NB4 (cell line): ENCODE measurements around the gene ZSCAN9.

Experiments used
- DNase-seq: peaks from one replicate; pipeline ENCODE4 v3.0.0; 2010; ENCODE audit warnings: low read depth
- H3K4me3 ChIP-seq: one replicate; pipeline ENCODE4 v1.5.1; 2011; ENCODE audit warnings: mild to moderate bottlenecking, low read depth, low read length, moderate library complexity
- CTCF ChIP-seq: IDR thresholded peaks from one replicate; pipeline ENCODE4 v1.5.1; 2012; ENCODE audit warnings: low read depth, low read length
- MAX ChIP-seq: IDR thresholded peaks from 2 replicates; pipeline ENCODE4 v1.6.1; 2011; ENCODE audit warnings: low read depth, low read length
- MYC ChIP-seq: IDR thresholded peaks from 2 replicates; pipeline ENCODE4 v1.6.1; 2011; ENCODE audit warnings: low read depth, low read length
- POLR2A ChIP-seq: IDR thresholded peaks from 2 replicates; pipeline ENCODE4 v1.6.1; 2011; ENCODE audit warnings: mild to moderate bottlenecking; ENCODE audit not compliant: insufficient read length; ENCODE audit errors: extremely low read depth

The ZSCAN9 gene

GRCh38 chr6:28208111-28208659 lies 16.9 kb upstream of the ZSCAN9 start:
- TF ChIP-seq MAX (no peak), MYC (no peak), POLR2A (no peak), CTCF (no peak)
- no peak for DNase-seq
- peak overlapping the region; percentile 42 for H3K4me3 ChIP-seq

GRCh38 chr6:28209753-28210535 lies 15.1 kb upstream of the ZSCAN9 start:
- DNase-seq = no peak
- no peak overlapping the region for H3K4me3 ChIP-seq
- TF ChIP-seq POLR2A = no peak
- no peak for TF ChIP-seq MAX
- TF ChIP-seq CTCF = no peak
- TF ChIP-seq MYC = no peak

GRCh38 chr6:28211840-28212509 lies 13.1 kb upstream of the ZSCAN9 start:
- H3K4me3 ChIP-seq = peak overlapping the region; percentile 66
- TF ChIP-seq MYC (no peak), CTCF (no peak), MAX (no peak), POLR2A (no peak)
- DNase-seq = peak; percentile 52

GRCh38 chr6:28212510-28213212 lies 12.4 kb upstream of the ZSCAN9 start:
- peak; percentile 90 for DNase-seq
- peak overlapping the region; percentile 66 for H3K4me3 ChIP-seq
- 0 out of 2 replicates have a peak, but pooled peaks have one; percentile 57 for TF ChIP-seq MYC
- TF ChIP-seq CTCF = no peak
- TF ChIP-seq MAX = peak; percentile 86
- no peak for TF ChIP-seq POLR2A

- peak overlapping the region; percentile 66 for H3K4me3 ChIP-seq
- TF ChIP-seq POLR2A (no peak), CTCF (no peak), MAX (no peak), MYC (no peak)
- DNase-seq = no peak
These were observed 11.9 kb upstream of the ZSCAN9 start for GRCh38 chr6:28213213-28213523.
